Measurements from ENCODE around the gene KRABD2.
"Not testable (repeated sequence)": the region's sequence is repeated elsewhere in the genome, so short reads cannot be mapped to it uniquely, and the experiment has no call there.

Gene KRABD2

DNA sequence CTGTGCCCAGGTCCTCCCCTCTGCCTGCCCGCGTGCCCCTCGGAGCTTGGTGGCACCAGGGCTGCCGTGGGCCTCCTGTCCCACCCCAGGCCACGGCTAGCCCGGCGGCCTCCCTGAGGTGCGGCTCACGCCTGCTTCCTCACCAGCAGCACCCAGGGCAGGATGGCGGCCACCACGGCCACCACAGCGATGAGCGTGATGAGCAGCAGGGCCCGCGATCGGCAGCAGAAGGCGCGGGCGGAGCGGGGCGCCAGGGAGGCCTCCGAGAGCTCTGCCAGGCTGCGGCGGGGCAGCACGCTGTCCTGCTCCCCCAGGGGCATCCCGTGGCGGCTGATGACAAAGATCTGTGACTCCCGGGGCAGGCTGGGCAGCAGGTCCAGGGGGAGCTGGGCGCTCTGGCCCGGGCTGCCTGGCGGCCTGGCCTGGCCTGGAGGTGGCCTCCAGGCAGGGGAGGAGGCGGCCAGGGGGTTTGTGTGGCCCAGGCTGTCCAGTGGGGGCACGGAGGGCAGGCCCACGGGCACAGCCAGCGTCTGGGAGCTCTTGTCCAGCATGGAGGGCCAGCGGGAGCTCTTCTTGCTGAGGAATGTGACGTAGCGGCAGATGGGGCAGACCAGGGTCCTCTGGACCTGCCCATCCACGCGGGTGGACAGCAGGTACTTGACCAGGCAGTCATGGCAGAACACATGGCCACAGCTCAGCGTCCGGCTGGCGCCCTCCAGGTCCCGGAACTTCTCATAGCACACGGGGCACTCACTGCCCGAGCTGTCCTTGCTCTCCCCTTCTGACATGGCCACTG, 16.4 kb upstream of the KRABD2 start:
- no peak for DNase-seq

DNA sequence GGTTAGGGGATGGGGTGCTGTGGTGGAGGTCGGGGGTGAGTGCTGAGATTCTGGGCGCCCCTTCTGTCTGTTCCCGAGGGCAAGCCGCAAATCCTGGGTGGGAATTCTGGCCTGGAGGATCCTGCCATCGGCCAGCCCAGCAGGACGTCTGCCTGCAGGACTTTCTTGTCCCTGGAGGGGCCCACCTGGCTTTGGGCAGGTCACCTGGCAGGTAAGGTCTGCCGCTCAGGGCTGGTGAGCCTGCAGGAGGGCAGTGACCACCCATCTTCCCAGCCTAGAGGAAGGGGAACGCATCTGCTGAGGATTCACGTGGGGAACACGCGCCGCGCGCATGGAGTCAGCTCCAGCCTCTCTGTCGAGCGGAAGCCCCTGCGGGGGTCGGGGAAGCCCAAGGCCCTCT, 15.8 kb upstream of the KRABD2 start:
- no peak for DNase-seq

DNA sequence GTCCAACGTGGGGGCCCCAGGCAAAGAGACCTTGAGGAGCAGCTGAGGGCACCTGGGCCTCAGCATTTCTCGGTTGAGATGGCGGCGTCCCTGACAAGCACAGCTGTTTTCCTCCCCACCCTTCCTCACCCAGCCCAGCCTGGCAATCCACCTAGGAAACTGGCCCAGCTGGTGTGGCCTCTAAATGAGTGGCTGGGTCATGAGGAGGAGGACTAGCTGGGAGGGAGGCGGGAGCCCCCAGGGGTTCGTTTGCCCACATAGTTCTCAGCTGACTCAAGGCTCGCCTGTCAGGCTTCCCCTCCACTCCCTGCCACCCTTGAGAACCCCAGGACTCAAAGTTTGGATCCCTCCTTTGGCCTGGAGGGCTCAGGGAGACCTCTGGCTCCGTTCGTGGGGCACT, 15.2 kb upstream of the KRABD2 start:
- peak; percentile 39 for DNase-seq

DNA sequence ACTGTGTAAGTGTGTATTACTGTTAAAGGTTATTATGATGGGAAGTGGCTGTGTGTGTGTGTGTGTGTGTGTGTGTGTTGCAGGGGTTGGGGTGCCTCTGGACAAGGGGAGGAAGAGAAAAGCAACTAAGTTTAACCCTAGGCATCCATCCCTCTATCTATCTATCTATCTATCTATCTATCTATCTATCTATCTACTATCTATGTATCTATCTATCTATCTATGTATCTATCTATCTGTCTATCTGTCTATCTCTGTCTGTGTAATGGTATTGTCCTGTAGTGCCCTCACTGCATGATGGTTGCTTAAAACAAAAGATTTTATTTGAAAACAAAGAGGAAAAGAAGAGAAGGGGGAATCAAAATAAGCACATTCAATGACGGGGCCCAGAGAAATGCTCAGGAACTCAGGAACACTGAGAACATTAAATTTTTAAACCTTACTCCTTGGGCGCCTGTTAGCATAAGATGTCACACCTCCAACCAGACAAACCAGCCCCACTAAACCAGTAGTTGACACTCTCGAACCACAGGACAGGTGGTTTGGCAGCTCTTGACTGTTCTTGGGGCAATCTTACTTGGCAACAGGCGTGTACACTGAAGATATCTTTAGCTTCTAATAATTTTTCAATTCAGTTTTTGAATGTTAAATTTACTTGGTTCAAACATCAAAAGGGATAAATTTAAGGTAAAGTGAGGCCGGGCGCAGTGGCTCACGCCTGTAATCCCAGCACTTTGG, 11.6 kb upstream of the KRABD2 start:
- DNase-seq = no peak

DNA sequence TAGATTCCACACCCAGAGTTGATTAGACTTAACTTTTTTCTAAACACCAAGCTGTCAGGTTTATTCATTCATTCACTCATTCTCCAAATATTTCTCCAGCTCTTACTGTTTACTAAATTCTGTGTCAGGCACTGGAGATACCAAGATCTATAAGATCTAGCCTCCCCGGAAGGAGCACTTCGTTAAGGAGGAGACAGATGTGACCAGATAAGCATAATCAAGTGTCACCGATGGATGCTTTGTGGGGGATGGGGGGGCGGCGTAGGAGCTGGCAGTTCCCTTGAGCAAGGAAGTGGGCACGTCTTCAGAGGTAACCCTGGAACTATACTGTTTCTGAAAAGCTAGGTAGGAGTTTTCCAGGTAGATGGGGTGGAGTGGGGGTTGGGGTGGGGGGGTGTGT, 10.3 kb upstream of the KRABD2 start:
- no peak for DNase-seq

DNA sequence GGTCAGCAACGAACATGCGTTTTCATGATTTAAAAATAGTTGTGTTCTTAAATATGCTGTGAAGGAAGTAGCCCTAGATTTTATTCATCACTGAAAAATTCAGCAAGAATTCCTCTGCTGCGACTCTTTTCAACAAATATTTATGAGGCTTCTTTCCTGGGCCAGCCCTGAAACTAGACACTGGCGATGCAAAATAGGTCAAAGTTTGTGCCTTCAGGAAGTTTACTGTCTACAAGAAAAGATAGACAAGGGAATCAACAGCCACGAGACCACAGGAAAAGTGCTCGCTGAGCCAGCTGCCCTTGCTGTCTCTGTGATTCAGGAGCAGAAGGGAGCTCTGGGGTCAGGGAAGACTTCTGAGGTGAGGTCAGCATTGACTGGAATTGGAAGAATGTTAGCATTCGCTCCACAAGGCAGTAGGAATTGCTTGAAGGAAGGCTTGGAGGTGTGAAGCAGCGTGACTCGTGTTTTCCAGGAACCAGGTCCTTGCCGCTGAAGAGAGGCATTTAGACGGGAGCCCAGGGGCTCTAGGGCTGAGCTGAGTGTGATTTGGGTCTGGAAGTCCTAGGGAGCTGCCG, 8.4 kb upstream of the KRABD2 start:
- DNase-seq = peak; percentile 68

DNA sequence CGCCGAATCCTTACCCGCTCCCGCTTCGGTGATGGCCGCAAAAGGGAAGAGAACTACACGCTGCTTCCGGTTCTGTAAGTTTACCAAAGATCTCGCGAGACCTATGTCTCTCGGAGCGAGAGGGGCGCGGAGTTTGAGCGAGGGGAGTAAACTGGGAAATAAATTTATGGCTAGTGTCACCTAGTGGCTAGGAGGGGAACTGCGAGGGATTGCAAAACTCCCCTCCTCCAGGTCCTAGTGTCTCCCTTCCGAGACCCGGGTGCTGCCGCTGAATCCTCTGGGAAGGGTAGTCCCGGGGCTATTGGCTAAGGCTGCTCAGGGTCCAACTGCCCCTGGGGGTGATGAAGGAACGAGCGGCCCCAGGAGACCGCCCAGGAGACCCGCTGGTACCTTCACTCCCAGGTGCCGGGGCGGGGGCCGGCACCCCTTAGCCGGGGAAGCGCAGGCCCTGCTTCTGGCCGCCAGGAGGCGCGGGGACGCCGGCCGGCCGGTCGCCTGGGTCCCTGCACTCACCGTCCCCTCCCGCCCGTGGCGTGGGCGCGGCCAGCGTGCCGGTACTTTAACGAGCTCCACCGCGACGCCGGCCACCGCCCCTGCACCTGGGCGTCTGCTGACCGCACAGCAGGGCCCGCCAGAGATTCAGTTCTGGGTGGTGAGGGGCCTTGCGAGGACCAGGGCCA, 6.8 kb upstream of the KRABD2 start, which contains the start of gene RPL26:
Gene RPL26 (minus strand): TSS at position 51 of the 680 bp plus-strand sequence. CDS start 883 bp downstream, outside the sequence.
- DNase-seq = peak; percentile 95

DNA sequence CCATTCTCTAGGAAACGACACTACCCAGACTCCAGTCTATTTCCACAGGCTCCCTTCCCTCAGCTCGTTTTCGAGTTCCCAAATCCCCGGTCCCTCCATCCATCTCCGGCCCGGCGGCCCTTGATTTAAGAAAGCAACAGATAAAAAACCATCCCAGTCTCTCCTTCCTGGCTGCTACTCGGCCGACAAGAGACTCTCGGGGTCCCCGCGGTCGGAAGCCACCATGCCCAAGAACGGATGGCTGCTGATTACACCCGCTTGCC, 6.3 kb upstream of the KRABD2 start:
- no peak for DNase-seq

DNA sequence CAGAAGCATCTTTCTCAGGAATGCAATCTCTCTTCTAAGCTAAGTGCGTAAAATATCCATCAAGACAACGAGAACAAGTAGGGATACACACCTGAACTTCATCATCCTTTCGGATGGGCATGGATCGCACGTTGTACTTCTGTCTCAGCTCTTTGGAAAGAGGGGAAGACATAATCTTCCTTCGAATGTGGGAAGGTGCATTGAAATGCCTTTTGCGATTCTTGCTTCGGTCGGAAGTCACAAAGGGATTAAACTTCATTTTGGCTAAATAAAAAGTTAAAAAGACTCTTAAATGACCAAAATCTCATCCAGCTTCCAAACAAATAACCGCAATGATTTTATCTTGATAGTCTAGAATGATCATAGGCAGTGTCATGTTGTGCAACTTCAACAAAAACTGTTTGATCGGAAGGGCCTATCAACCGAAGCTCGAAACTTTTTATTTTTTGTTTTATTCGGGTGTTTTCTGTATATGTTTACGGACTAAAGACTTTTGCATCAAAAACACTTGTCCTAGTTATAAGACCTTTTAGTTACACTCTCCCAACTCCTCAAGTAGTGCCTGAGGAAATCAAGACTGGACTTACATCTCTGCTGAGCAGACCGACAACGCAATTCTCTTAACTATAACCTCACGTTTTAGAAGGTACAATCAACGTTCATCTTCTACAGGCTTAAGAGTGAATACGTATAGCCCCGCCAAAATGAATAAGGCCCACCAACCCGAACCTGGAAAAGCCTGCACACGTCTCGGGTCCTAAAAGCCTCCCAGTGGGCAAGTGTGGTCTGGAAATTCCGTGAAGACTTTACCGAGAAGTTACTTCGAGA, 5.8 kb upstream of the KRABD2 start:
- DNase-seq = no peak

DNA sequence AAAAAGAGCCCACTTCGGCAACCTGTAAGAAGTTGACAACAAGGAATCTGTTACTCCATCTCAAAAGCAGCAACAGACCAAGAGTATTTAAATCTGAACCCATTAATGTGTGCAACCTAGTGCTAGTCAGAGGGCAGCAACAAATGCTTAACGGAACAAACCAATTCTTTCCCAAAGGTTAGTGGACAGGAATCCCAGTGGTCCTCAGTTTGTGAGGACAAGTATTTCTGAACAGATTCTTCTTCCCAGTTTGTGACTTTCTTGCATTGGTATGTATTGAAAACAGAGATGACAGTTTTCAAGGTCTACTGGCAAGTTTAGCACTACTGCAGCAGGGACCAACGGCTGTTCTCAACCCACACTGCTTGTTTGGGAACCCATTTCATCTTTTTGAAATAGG, 3.5 kb upstream of the KRABD2 start:
- DNase-seq = no peak

DNA sequence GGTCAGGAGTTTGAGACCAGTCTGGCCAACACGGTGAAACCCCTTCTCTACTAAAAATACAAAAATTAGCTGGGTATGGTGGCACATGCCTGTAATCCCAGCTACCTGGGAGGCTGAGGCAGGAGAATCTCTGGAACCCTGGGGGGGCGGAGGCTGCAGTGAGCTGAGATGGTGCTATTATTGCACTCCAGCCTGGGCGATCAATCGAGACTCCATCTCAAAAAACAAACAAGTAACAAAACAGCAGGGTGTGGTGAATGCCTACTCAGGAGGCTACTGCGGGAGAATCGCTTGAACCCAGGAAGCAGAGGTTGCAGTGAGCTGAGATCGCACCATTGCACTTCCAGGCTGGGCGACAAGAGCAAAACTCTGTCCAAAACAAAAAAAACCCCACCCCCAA, 1.6 kb upstream of the KRABD2 start:
- DNase-seq = not testable (repeated sequence)

DNA sequence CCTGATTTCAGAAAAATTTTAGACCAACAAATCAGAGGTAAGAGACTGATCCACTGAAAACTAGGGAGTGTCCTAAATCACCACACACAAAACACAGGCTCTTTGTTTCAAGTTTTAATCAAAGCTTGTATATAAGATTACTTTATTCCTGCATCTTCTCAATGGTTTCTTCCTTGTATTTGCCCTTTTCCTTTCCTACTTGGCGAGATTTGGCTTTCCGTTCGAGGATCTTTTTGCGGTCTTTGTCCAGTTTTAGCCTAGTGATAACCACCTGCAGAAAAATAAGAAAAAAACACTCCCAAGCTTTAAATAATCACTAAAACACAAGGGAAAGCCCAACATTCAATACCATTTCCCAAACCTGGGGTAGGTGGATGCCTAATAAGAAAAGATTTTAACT, 918 bp upstream of the KRABD2 start:
- no peak for DNase-seq

DNA sequence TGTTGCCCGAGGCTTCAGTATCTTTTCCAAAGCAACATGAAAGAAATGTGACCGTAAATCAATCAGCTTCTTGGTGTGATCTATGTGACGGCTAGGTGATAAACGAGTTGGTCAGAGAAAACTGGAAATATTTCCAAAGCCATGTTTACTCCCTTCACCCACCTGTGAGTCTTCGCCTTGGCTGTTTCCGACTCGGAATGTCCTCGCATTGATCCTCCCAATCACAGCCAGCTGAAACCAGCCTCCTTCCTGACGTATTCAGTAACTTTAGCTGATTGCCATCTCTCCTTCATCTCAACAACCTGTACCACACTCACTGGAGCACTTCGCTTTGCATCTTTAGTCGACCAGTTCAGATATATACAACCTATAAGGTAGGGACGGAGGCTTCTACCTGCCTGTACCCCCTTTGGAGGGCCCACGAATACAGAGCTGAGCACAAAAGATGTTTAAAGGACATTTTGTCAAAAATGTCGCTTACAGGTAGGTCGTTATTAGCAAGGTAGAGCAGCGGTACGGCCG, 705 bp downstream of the KRABD2 start:
- DNase-seq = no peak

DNA sequence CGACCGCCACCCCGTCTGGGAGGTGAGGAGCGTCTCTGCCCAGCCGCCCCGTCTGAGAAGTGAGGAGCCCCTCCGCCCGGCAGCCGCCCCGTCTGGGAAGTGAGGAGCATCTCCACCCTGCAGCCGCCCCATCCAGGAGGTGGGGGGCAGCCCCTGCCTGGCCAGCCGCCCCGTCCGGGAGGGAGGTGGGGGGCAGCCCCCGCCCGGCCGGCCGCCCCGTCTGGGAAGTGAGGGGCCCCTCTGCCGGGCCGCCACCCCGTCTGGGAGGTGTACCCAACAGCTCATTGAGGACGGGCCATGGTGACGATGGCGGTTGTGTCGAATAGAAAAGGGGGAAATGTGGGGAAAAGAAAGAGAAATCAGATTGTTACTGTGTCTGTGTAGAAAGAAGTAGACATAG, 2.6 kb downstream of the KRABD2 start:
- not testable (repeated sequence) for DNase-seq

DNA sequence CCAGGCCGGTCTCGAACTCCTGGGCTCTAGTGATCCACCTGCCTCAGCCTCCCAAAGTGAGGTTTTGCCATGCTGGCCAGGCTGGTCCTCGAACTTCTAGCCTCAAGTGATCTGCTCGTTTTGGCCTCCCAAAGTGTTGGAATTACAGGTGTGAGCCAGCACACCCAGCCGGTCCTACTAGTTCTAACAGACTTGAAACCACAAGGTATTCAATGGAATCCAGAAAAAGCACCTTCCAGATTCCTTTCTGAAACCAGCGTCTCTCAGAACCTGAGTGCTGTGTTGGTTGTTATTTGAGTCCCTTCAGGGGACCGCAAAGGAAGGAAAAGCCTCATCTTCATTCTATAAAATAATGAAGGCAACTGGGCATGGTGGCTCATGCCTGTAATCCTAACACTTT, 4.1 kb downstream of the KRABD2 start:
- no peak for DNase-seq

DNA sequence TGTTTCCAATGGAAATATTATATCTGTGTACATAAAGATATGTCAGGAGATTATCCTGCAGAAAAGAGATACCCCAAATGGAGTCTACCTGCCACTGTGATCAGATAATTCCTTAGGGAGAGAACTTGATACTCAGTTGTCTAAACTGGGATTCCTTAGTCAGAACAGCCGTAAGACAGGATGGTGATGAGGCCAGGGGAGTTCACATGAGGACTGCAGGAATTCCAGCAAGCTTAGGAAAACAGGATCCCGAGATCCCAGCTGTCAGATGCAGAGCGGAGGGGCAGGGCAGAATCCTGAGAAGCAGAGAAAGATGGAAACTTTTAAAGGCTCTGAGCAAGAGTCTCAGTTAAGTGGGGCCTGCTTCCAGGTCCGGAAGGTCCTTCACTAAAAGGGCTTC, 4.7 kb downstream of the KRABD2 start:
- no peak for DNase-seq

DNA sequence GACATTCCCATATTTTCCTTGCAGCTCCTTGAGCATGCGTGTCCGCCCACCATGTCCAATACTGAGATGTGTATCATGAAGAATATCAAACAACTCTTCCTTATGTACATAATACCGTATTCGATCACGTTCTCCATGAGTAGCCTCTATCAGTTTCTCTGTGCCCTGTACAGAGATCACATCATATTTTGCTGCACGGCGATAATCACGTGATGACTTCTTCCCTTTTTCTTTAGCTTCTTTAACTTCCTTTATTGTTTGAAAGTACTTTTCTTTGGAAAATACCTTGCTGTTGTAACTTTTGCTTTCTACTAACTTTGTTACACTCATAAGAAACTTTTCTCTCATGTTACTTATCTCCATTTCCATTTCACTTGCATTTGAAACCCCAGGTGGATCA, 6.6 kb downstream of the KRABD2 start:
- DNase-seq = no peak

DNA sequence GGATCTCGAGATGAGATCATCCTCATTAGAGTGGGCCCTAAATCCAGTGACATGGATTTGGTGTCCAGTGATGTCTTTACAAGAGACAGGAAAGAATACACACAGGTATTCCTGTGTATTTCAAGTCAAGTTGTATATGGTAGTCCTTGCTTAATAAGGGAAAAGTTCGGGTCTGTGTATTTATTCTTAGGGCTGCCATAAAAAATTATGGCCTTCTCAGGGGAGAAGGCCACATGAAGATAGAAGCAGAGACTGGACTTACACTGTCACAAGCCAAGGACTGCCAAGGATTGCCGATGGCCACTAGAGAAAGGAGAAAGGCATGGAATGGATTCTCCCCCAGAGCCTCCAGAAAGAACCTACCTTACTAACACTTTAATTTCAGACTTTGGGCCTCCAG, 8.3 kb downstream of the KRABD2 start:
- DNase-seq = no peak

DNA sequence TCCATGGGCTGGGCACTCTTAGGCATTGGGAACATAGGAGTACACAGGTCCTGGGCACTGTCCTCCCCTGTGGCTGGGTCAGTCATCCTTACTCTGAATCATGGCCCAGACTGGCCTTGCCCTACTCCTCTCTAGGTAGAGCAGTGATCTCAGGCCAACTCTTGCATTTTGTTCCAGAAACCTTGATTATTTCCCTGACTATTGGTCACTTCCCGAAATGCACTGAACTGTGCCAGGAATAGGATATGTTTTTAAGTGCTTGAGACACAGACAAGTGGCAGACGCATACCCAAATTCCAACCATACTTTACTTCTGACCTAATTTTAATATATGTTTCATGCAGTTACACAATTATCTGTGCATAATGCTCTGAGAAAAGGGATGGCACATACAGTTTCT, 10.3 kb downstream of the KRABD2 start:
- no peak for DNase-seq

DNA sequence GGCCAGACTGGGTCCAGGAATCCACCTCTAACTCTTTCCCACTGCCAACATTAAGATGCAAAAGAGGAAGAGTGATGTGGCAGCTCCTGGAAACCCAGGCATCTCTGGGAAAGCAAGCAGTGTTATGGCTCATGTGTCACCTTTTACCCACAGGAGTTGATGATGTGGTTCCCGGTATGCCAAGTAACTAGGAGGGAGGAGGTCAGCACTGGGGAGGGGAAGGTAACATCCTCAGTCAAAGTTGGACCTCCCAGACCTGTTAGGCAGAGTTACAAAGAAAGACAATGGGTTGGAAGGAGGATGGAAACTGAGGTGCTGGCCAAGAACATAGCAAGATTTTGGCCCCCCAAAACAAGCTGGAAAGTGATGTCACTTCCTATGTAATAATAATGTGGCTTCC, 11.4 kb downstream of the KRABD2 start:
- no peak for DNase-seq

DNA sequence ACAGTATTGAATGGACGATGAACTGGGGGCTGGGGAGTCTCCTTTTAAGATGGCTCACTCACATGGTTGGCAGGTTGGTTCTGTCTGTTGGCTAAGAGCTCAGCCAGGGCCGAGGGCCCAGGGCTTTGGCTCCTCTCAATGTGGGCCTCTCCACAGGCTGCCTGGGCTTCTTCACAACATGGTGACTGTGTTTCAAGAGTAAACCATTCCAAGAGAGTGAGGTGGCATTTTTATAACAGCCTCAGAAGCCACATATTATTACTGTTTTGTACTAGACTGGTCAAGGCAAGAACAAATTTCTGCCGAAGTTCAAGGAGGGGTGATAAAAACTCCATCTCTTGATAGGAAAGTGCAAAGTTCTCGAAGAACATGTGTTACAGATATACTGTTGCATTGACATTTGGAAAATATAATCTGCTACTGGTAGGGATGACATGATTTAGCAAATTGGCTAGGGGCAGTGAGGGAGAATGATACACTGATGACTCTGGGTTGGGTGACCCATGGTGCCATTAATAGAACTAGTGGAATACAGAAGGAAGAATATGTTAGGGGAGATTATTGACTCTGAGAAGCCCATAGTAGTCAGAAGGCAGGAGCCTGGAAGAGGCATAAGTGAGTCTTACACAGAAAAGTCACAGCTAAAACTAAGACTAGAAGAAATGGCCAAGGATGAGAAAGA, 13.7 kb downstream of the KRABD2 start:
- no peak for DNase-seq

DNA sequence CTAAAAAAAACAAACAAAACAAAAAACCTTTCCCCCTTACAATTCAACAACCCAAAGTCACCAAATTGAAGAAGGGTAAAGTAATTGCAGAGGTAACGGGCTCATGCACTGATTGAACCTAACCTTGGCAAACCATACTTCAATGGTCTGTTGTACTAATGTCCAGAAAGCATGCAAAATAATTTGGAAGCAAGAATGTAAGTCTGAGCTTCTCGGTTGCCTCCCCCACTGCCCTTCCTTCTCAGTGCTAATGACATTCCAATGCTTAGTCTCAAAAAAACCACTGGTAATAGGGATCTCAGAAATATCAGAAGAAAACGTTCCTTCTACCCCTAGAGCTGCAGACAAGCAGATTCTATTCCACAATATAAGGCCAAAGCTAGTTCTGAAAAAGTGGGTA, 15.8 kb downstream of the KRABD2 start:
- no peak for DNase-seq

Data from T1000 (cell line).